Endothelial cell of umbilical vein (primary cell): ENCODE data around the gene ST6GAL1. TPM values are rescaled to one million over a fixed set of nuclear protein-coding genes. Genes with fewer than 3 reads are reported as not detected.

Experiments
- BruUV-seq: library from RNA; stranded (reverse); fragments of 400-500 nt; replicated peaks from 2 replicates; lab custom pipeline; 2021; lab: Mats Ljungman, UMichigan
- CTCF ChIA-PET: fragments of 300-600, 350-600 bp; sonication (Branson Sonifier 250); formaldehyde crosslinking; loops from one replicate; lab custom pipeline; 2021; ENCODE audit warnings: antibody characterized with exemption, inconsistent platforms; lab: Charles Lee
- POLR2A ChIA-PET: fragments of 300-600, 350-600 bp; sonication (Branson Sonifier 250); formaldehyde crosslinking; loops from one replicate; lab custom pipeline; 2021; ENCODE audit warnings: antibody characterized with exemption, inconsistent platforms; lab: Charles Lee
- DNase-seq: peaks from one replicate; pipeline ENCODE4 v3.0.0-alpha.2; 2011; ENCODE audit warnings: low read depth, low spot score
- FAIRE-seq: peaks from 2 replicates; lab custom pipeline; 2011; peaks lifted over from hg19 to GRCh38; lab: Jason Lieb, UNC
- H2AFZ ChIP-seq: 2 replicates; pipeline ENCODE4 v1.6.0; 2012; ENCODE audit warnings: low read depth, low read length, control low read depth, inconsistent platforms
- H3K27ac ChIP-seq: 2 replicates; pipeline ENCODE4 v1.5.1; 2011; ENCODE audit warnings: low read depth, mild to moderate bottlenecking, control low read depth, low read length, moderate library complexity; ENCODE audit not compliant: insufficient read depth
- H3K27me3 ChIP-seq, 2 experiments: 2 replicates each; pipeline versions ENCODE4 v1.6.0 to v1.6.1; 2011; ENCODE audit warnings: low read length in 2 of 2, mixed read lengths in 1 of 2; ENCODE audit not compliant: control insufficient read depth in 2 of 2, insufficient read depth in 2 of 2
- H3K36me3 ChIP-seq, 2 experiments: 2 replicates in 1 of 2; 3 replicates in 1 of 2; pipeline ENCODE4 v1.5.1; 2011; ENCODE audit warnings: low read length in 2 of 2, mild to moderate bottlenecking in 1 of 2, moderate library complexity in 1 of 2; ENCODE audit not compliant: control insufficient read depth in 2 of 2, insufficient read depth in 2 of 2; ENCODE audit errors: extremely low read depth in 1 of 2
- H3K4me1 ChIP-seq: 3 replicates; pipeline ENCODE4 v1.5.1; 2011; ENCODE audit warnings: mild to moderate bottlenecking, low read length; ENCODE audit not compliant: control insufficient read depth, insufficient read depth; ENCODE audit errors: extremely low read depth
- H3K4me2 ChIP-seq: 2 replicates; pipeline ENCODE4 v1.6.1; 2011; ENCODE audit warnings: low read length, control low read depth, mixed read lengths; ENCODE audit not compliant: insufficient read depth
- H3K4me3 ChIP-seq, 3 experiments: fragments of 200-600 bp in 1 of 3; sonication (generic), shearing (Covaris generic) in 1 of 3; replicated peaks in 1 of 3; 2 replicates each; pipeline ENCODE4 v1.5.1; 2011 to 2016; ENCODE audit warnings: control low read depth in 3 of 3, low read length in 3 of 3, mild to moderate bottlenecking in 2 of 3, inconsistent platforms in 1 of 3, low read depth in 1 of 3, moderate library complexity in 1 of 3; ENCODE audit not compliant: insufficient read depth in 1 of 3
- H3K79me2 ChIP-seq: 2 replicates; pipeline ENCODE4 v1.6.0; 2012; ENCODE audit warnings: low read length, inconsistent platforms; ENCODE audit not compliant: control insufficient read depth, insufficient read depth
- H3K9ac ChIP-seq: replicated peaks from 2 replicates; pipeline ENCODE3; 2011; ENCODE audit warnings: low read length, control low read depth; ENCODE audit not compliant: insufficient read depth; ENCODE audit errors: extremely low read depth
- H3K9me1 ChIP-seq: replicated peaks from 3 replicates; pipeline ENCODE4 v1.6.0; 2011; ENCODE audit warnings: mild to moderate bottlenecking, low read length; ENCODE audit not compliant: control insufficient read depth, insufficient read depth; ENCODE audit errors: extremely low read depth
- H3K9me3 ChIP-seq: replicated peaks from 2 replicates; pipeline ENCODE4 v1.5.1; 2012; ENCODE audit warnings: low read length, inconsistent platforms; ENCODE audit not compliant: control insufficient read depth, insufficient read depth
- H4K20me1 ChIP-seq: replicated peaks from 2 replicates; pipeline ENCODE3; 2011; ENCODE audit warnings: mild to moderate bottlenecking, low read length; ENCODE audit not compliant: control insufficient read depth, insufficient read depth; ENCODE audit errors: extremely low read depth
- EZH2 ChIP-seq: IDR thresholded peaks from 2 replicates; pipeline ENCODE4 v1.6.1; 2012; ENCODE audit warnings: borderline replicate concordance, low read depth, mild to moderate bottlenecking, moderate library complexity, low read length, inconsistent platforms; ENCODE audit not compliant: severe bottlenecking
- FOS ChIP-seq: IDR thresholded peaks from 2 replicates; pipeline ENCODE4 v1.6.1; 2011; ENCODE audit warnings: mild to moderate bottlenecking, low read length, moderate library complexity, borderline replicate concordance; ENCODE audit not compliant: insufficient read depth
- GATA2 ChIP-seq: IDR thresholded peaks from 2 replicates; pipeline ENCODE4 v1.7.0; 2011; ENCODE audit warnings: low read depth, mild to moderate bottlenecking, moderate library complexity, mixed read lengths, low read length; ENCODE audit not compliant: insufficient read length, insufficient read depth
- JUN ChIP-seq: IDR thresholded peaks from 2 replicates; pipeline ENCODE4 v1.6.1; 2011; ENCODE audit warnings: borderline replicate concordance, low read depth; ENCODE audit not compliant: insufficient read length, insufficient read depth
- MYC ChIP-seq: IDR thresholded peaks from one replicate; pipeline ENCODE4 v1.6.1; 2011; ENCODE audit warnings: mild to moderate bottlenecking, low read depth, low read length
- POLR2A ChIP-seq: IDR thresholded peaks from 2 replicates; pipeline ENCODE4 v1.6.1; 2012; ENCODE audit warnings: low read depth, mild to moderate bottlenecking, control low read depth, low read length
- POLR2AphosphoS5 ChIP-seq: IDR thresholded peaks from 2 replicates; pipeline ENCODE4 v1.6.1; 2012; ENCODE audit warnings: low read depth, mild to moderate bottlenecking, control low read depth, low read length, moderate library complexity; ENCODE audit not compliant: insufficient read depth
- dilution Hi-C: fragments of 300-500 bp; cut with MboI; formaldehyde crosslinking; loops from one replicate; pipeline ENCODE4 v1.15.0; 2019; ENCODE audit warnings: low sequenced_read_pairs; ENCODE audit not compliant: extremely low pct_ligation_motif_present
- intact Hi-C: fragments of 100-400 bp; cut with micrococcal nuclease; formaldehyde crosslinking; loops from one replicate; pipeline ENCODE4 v1.10.0; 2022
- polyA plus RNA-seq, 4 experiments: library from polyadenylated mRNA; depleted of rRNA in 3 of 4; stranded (reverse) in 3 of 4; unstranded in 1 of 4; fragments of >200 nt; gene quantifications; 2 replicates each; pipeline versions ENCODE4 v1.2.1 to v1.2.3, GENCODE V29; 2011 to 2012; ENCODE audit warnings: missing spikeins in 1 of 4
- total RNA-seq: library from RNA; stranded (reverse); gene quantifications from 2 replicates; pipeline ENCODE4 v1.2.3, GENCODE V29; 2021
- TF ChIP-seq, protein P1 (sequence below), 2 donors: IDR thresholded peaks; 1 replicate in 1 of 2; 2 replicates in 1 of 2; pipeline ENCODE4 v1.5.1; 2011; ENCODE audit warnings: low read length in 2 of 2, mild to moderate bottlenecking in 2 of 2, moderate library complexity in 2 of 2, control low read depth in 1 of 2, inconsistent platforms in 1 of 2, low read depth in 1 of 2; ENCODE audit not compliant: insufficient read depth in 1 of 2; ENCODE audit errors: extremely low read depth in 1 of 2
- TF ChIP-seq, protein P2 (sequence below): IDR thresholded peaks from 2 replicates; pipeline ENCODE4 v1.6.1; 2011; ENCODE audit not compliant: insufficient read depth, insufficient read length

Gene ST6GAL1
- total and polyA plus RNA-seq, 2 donors (not counting 3 experiments of a cell fraction or from before 2014, with no cell fraction given): 63.9 to 101 TPM

GRCh38 chr3:187085933-187086332 lies 155.6 kb downstream of the ST6GAL1 start:
- Histone ChIP-seq H3K4me1 (peaks cover 14% of the 10 kb centered on the region), H3K27me3 (no peaks in the 10 kb centered on the region), H2AFZ (no peak overlapping the region), H3K27ac (no peak overlapping the region), H3K4me3 (no peak overlapping the region), H4K20me1 (no peaks in the 10 kb centered on the region), H3K9me1 (no peaks in the 10 kb centered on the region), H3K9ac (no peak overlapping the region), H3K9me3 (no peaks in the 10 kb centered on the region), H3K4me2 (no peak overlapping the region), H3K79me2 (no peaks in the 10 kb centered on the region), H3K36me3 (no peaks in the 10 kb centered on the region)
- dilution Hi-C loops (no loop called here), intact Hi-C loops (loop anchor here (1.0 to 10.0 kb wide), 3 partner anchors 45 to 981 kb away; partner anchors contain the start of gene ETV5)
- no peak for DNase-seq
- no peak for TF ChIP-seq MYC
- TF ChIP-seq POLR2AphosphoS5: no peak
- no peak for TF ChIP-seq GATA2
- TF ChIP-seq, protein P1, sequence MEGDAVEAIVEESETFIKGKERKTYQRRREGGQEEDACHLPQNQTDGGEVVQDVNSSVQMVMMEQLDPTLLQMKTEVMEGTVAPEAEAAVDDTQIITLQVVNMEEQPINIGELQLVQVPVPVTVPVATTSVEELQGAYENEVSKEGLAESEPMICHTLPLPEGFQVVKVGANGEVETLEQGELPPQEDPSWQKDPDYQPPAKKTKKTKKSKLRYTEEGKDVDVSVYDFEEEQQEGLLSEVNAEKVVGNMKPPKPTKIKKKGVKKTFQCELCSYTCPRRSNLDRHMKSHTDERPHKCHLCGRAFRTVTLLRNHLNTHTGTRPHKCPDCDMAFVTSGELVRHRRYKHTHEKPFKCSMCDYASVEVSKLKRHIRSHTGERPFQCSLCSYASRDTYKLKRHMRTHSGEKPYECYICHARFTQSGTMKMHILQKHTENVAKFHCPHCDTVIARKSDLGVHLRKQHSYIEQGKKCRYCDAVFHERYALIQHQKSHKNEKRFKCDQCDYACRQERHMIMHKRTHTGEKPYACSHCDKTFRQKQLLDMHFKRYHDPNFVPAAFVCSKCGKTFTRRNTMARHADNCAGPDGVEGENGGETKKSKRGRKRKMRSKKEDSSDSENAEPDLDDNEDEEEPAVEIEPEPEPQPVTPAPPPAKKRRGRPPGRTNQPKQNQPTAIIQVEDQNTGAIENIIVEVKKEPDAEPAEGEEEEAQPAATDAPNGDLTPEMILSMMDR (IDR thresholded peaks at IDR 0.05; ENCODE audit: extremely low read depth in 1 of 2, insufficient read depth in 1 of 2, low read depth in 1 of 2, low read length in 2 of 2): no peak
- no peak for TF ChIP-seq EZH2
- TF ChIP-seq FOS: no peak
- TF ChIP-seq JUN: no peak
- TF ChIP-seq, protein P2, sequence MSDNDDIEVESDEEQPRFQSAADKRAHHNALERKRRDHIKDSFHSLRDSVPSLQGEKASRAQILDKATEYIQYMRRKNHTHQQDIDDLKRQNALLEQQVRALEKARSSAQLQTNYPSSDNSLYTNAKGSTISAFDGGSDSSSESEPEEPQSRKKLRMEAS: no peak
- no peak for TF ChIP-seq POLR2A
- no TSS peak for BruUV-seq
- FAIRE-seq: no peak
- ChIA-PET CTCF (no interaction called here), POLR2A (no interaction called here)
